Fibroblast of lung (primary cell): ENCODE measurements around the gene TNFRSF18.

ENCODE experiments used
- EZH2 ChIP-seq: IDR thresholded peaks from 2 replicates; pipeline ENCODE4 v1.5.1; 2012; ENCODE audit warnings: low read length, control low read depth, mild to moderate bottlenecking; ENCODE audit errors: missing control alignments
- TF ChIP-seq, protein P1 (sequence below), 2 donors: IDR thresholded peaks in 1 of 2; conservative IDR thresholded peaks in 1 of 2; 1 replicate in 1 of 2; 2 replicates in 1 of 2; pipeline ENCODE4 v1.5.1; 2011 to 2012; ENCODE audit warnings: low read length in 2 of 2, control low read depth in 1 of 2, inconsistent platforms in 1 of 2, low read depth in 1 of 2, mild to moderate bottlenecking in 1 of 2

GRCh38 chr1:1194723-1195122, 11.7 kb downstream of the TNFRSF18 start:
- TF ChIP-seq, protein P1, sequence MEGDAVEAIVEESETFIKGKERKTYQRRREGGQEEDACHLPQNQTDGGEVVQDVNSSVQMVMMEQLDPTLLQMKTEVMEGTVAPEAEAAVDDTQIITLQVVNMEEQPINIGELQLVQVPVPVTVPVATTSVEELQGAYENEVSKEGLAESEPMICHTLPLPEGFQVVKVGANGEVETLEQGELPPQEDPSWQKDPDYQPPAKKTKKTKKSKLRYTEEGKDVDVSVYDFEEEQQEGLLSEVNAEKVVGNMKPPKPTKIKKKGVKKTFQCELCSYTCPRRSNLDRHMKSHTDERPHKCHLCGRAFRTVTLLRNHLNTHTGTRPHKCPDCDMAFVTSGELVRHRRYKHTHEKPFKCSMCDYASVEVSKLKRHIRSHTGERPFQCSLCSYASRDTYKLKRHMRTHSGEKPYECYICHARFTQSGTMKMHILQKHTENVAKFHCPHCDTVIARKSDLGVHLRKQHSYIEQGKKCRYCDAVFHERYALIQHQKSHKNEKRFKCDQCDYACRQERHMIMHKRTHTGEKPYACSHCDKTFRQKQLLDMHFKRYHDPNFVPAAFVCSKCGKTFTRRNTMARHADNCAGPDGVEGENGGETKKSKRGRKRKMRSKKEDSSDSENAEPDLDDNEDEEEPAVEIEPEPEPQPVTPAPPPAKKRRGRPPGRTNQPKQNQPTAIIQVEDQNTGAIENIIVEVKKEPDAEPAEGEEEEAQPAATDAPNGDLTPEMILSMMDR (conservative IDR thresholded peaks at IDR 0.05 in 1 of 2, IDR thresholded peaks at IDR 0.05 in 1 of 2; ENCODE audit: low read depth in 1 of 2, low read length in 2 of 2), result no peak
- no peak for TF ChIP-seq EZH2
